Subcutaneous abdominal adipose tissue (tissue), 5 donors: ENCODE results near the gene PDCL2.
"Not testable (repeated sequence)": the region's sequence is repeated elsewhere in the genome, so short reads cannot be mapped to it uniquely, and the experiment has no call there.

Experiments used
- H3K27ac ChIP-seq: one replicate; pipeline ENCODE4 v1.7.0; 2013; ENCODE audit warnings: low read depth, mild to moderate bottlenecking, inconsistent platforms, low read length, moderate library complexity
- H3K27me3 ChIP-seq, 5 donors: one replicate each; pipeline ENCODE4 v1.7.0; 2013; ENCODE audit warnings: low read length in 5 of 5, inconsistent platforms in 1 of 5; ENCODE audit not compliant: control insufficient read depth in 5 of 5, insufficient read depth in 4 of 5
- H3K36me3 ChIP-seq, 5 donors: one replicate each; pipeline ENCODE4 v1.7.0; 2013; ENCODE audit warnings: low read length in 5 of 5; ENCODE audit not compliant: control insufficient read depth in 5 of 5, insufficient read depth in 5 of 5
- H3K4me1 ChIP-seq, 5 donors: one replicate each; pipeline ENCODE4 v1.7.0; 2013; ENCODE audit warnings: low read length in 5 of 5, mild to moderate bottlenecking in 3 of 5, moderate library complexity in 1 of 5; ENCODE audit not compliant: control insufficient read depth in 5 of 5, insufficient read depth in 5 of 5
- H3K4me3 ChIP-seq, 5 donors: one replicate each; pipeline ENCODE4 v1.7.0; 2013; ENCODE audit warnings: low read length in 5 of 5, low read depth in 1 of 5
- H3K9ac ChIP-seq, 5 donors: one replicate each; pipeline ENCODE4 v1.7.0; 2013; ENCODE audit warnings: low read length in 5 of 5, mild to moderate bottlenecking in 4 of 5, moderate library complexity in 3 of 5
- H3K9me3 ChIP-seq, 5 donors: one replicate each; pipeline ENCODE4 v1.7.0; 2013; ENCODE audit warnings: low read length in 5 of 5; ENCODE audit not compliant: control insufficient read depth in 5 of 5
- donor health status: healthy.
- donor health status: healthy.
- donor health status: healthy.
- donor health status: healthy.
- donor health status: healthy.

The PDCL2 gene

DNA sequence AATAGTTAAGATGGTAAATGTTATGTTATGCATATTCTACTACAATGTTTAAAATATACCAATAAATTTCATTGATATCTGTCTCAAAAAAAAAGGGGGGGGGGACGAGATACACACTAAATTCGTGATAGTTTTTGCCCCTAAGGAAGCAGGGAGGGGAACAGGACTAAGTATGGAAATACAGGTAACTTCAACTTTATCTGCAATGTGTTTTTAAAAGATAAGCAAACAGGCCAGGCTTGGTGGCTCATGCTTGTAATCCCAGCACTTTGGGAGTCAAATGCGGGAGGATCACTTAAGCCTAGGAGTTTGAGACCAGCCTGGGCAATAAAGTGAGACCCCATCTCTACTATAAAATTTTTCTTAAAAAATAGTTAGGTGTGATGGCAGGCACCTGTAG, 31.9 kb downstream of the PDCL2 start:
- no peaks in the 10 kb centered on the region for H3K36me3 ChIP-seq
- no peak overlapping the region for H3K4me3 ChIP-seq
- no peaks in the 10 kb centered on the region for H3K9me3 ChIP-seq
- H3K4me1 ChIP-seq = no peaks in the 10 kb centered on the region
- no peaks in the 10 kb centered on the region for H3K27me3 ChIP-seq
- no peak overlapping the region for H3K9ac ChIP-seq
- H3K27ac ChIP-seq = no peak overlapping the region

DNA sequence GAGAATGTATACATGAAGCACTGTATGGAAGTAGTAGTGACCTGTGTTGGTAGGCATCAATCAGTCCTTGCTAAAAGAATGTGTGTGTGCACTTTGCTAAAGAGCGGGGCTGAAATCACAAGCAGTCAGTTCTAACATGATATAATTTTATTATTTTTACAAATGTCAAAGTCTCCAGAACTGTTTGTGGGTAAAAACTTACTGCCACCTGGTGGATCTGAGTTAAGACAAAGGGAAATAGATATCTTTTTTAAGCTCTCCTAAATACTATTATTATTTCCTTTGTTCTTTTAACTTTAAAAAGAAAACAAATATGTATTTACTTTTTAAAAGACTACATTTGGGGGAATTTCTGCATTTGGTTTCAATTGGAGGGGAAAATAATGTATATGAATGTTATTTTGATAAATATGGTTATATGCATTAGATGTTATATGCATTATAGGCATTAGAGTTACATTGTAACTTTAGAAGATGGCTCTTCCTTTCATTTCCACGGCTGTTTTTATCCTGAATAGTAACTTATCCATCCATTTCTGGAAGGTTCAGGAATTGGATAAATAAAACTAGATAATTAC, 37.5 kb downstream of the PDCL2 start:
- no peak overlapping the region for H3K9ac ChIP-seq
- no peaks in the 10 kb centered on the region for H3K9me3 ChIP-seq
- H3K4me3 ChIP-seq = no peak overlapping the region
- peaks cover 0 to 9% (median 8%) of the 10 kb centered on the region in 5 donors for H3K4me1 ChIP-seq
- no peaks in the 10 kb centered on the region for H3K27me3 ChIP-seq
- H3K27ac ChIP-seq = no peak overlapping the region
- H3K36me3 ChIP-seq = no peaks in the 10 kb centered on the region

GRCh38 chr4:55553441-55554201, 38.4 kb downstream of the PDCL2 start:
- Histone ChIP-seq H3K4me1 (peaks cover 0 to 9% (median 8%) of the 10 kb centered on the region in 5 donors), H3K9ac (peak overlapping the region in 3 of 5 donors; percentile 7 to 28 (median 9)), H3K9me3 (no peaks in the 10 kb centered on the region), H3K4me3 (peak overlapping the region; percentile 32 to 61 (median 49)), H3K27ac (no peak overlapping the region), H3K27me3 (no peaks in the 10 kb centered on the region), H3K36me3 (no peaks in the 10 kb centered on the region)

- not testable (repeated sequence) for H3K4me3 ChIP-seq, H3K9me3 ChIP-seq, H3K27ac ChIP-seq, H3K27me3 ChIP-seq, H3K36me3 ChIP-seq, H3K9ac ChIP-seq
- peaks cover 0 to 16% (median 15%) of the 10 kb centered on the region in 5 donors for H3K4me1 ChIP-seq
These were observed 40.1 kb downstream of the PDCL2 start for GRCh38 chr4:55551964-55552363.

GRCh38 chr4:55549888-55550287, 42.2 kb downstream of the PDCL2 start:
- Histone ChIP-seq H3K27ac (no peak overlapping the region), H3K4me1 (peaks cover 0 to 23% (median 20%) of the 10 kb centered on the region in 5 donors), H3K27me3 (no peaks in the 10 kb centered on the region), H3K36me3 (no peaks in the 10 kb centered on the region), H3K4me3 (no peak overlapping the region), H3K9ac (no peak overlapping the region), H3K9me3 (no peaks in the 10 kb centered on the region)

DNA sequence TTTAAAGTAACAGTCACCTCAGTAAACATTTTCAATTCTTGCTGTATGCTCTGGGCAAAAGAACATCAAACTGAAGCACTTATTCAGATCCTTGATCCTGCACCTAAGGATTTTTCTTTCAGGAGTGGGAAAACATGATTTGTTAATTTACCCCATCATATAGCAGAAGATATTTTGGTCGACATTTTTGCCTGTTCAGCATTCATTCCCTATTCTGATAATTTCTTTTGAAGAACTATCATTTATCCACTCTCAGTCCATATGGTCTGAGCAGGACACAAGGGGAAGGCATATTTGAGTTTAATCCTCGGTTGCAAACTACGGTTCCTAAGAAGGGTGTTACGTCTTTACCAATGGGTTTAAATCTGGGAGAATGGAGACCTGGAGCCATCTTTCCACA, 44.1 kb downstream of the PDCL2 start:
- no peaks in the 10 kb centered on the region for H3K9me3 ChIP-seq
- H3K27me3 ChIP-seq = no peaks in the 10 kb centered on the region
- peak overlapping the region in 2 of 5 donors; percentile 53 to 85 for H3K9ac ChIP-seq
- H3K4me1 ChIP-seq = peaks cover 0 to 26% (median 18%) of the 10 kb centered on the region in 5 donors
- H3K4me3 ChIP-seq = peak overlapping the region in 2 of 5 donors; percentile 64 to 90
- H3K27ac ChIP-seq = peak overlapping the region; percentile 85
- no peaks in the 10 kb centered on the region for H3K36me3 ChIP-seq

DNA sequence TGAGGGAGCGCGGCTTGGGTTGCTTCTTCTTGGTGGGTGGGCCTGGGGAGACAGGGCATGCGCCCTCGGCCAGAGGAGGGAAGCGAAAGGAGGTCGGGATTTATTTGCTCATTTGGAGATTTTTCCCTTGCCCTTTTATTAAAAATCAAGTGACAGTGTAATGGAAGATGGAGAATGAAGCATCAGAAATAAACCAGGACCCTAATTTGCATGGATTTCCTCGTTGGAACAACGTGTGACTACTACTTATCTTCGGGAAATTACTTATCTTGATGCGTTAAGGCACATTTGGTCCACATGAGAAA, 44.6 kb downstream of the PDCL2 start:
- H3K4me3 ChIP-seq = peak overlapping the region; percentile 64 to 92 (median 78)
- H3K36me3 ChIP-seq = no peaks in the 10 kb centered on the region
- H3K9ac ChIP-seq = peak overlapping the region; percentile 53 to 90 (median 81)
- H3K9me3 ChIP-seq = no peaks in the 10 kb centered on the region
- H3K4me1 ChIP-seq = peaks cover 0 to 26% (median 18%) of the 10 kb centered on the region in 5 donors
- peak overlapping the region; percentile 85 for H3K27ac ChIP-seq
- no peaks in the 10 kb centered on the region for H3K27me3 ChIP-seq

DNA sequence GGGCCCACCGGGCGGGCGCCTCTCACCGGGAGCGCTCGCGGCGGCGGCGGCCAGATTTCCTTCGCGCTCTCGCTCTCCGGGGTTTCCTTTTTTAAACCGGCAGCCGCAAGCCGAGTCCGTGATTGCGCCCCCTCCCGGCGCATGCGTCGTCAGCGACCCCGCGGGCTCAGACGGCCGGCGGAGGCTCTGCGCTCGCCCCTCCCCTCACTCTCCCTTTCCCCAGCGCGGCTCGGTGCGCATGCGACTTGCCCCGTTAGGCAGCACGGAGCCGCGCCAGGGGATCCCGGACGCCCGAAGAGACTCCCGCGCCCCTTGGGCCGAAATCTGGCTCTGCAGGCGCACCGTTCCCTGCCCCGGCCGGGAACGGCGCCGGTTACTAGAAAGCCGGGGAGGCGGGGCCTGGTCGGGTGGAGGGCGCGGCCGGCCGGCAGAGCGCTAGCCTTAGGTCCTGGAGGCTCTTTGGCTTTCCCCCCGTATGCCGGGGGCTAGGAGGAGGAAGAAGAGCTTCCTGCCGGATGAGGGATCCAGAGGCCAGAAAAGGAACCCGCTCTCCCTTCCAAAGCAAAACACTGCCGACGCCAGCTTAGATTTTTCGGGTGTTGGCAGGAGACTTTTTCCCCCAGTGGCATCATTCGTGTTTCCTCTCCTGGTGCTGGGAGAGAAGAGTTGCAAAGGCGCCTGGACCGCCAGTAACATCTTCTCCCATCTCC, 45.1 kb downstream of the PDCL2 start, which contains the start of gene CLOCK:
CLOCK (minus strand) TSS at position 154 of the 710 bp plus-strand sequence. CDS start 64,124 bp downstream, outside the sequence.
- H3K9ac ChIP-seq = peak within 1 kb of the TSS; percentile 81 to 90 (median 82)
- H3K4me1 ChIP-seq = peaks cover 0 to 26% (median 18%) of the 10 kb centered on the region in 5 donors
- H3K4me3 ChIP-seq = peak within 1 kb of the TSS; percentile 64 to 92 (median 79)
- H3K36me3 ChIP-seq = no peaks in the 10 kb centered on the region
- no peaks in the 10 kb centered on the region for H3K9me3 ChIP-seq
- H3K27ac ChIP-seq = peak within 1 kb of the TSS; percentile 85
- no peaks in the 10 kb centered on the region for H3K27me3 ChIP-seq

- Histone ChIP-seq H3K4me1 (peaks cover 0 to 26% (median 18%) of the 10 kb centered on the region in 5 donors), H3K9ac (peak overlapping the region in 4 of 5 donors; percentile 71 to 90 (median 84)), H3K27ac (peak overlapping the region; percentile 85), H3K27me3 (no peaks in the 10 kb centered on the region), H3K36me3 (no peaks in the 10 kb centered on the region), H3K4me3 (peak overlapping the region in 4 of 5 donors; percentile 64 to 90 (median 78)), H3K9me3 (no peaks in the 10 kb centered on the region)
These were observed 45.6 kb downstream of the PDCL2 start for GRCh38 chr4:55546506-55546755.
